HL-60 (cell line): ENCODE measurements around the gene ANO10.
"Not testable (repeated sequence)": the region's sequence is repeated elsewhere in the genome, so short reads cannot be mapped to it uniquely, and the experiment has no call there.

Source experiments
- DNase-seq, 2 experiments: peaks; one replicate each; pipeline ENCODE4 v3.0.0-alpha.2; 2010 to 2020; ENCODE audit warnings: low read depth in 1 of 2, low spot score in 1 of 2
- H3K27ac ChIP-seq: fragments of 250-450 bp; sonication (Bioruptor Pico); replicated peaks from 2 replicates; pipeline ENCODE4 v1.5.1; 2020; ENCODE audit warnings: mild to moderate bottlenecking, moderate library complexity
- H3K27me3 ChIP-seq: fragments of 250-450 bp; sonication (Bioruptor Pico); 2 replicates; pipeline ENCODE4 v1.5.1; 2021; ENCODE audit warnings: mild to moderate bottlenecking, moderate library complexity; ENCODE audit not compliant: insufficient read depth, poor library complexity, severe bottlenecking
- H3K4me3 ChIP-seq: replicated peaks from 2 replicates; pipeline ENCODE4 v1.5.1; 2011; ENCODE audit warnings: mild to moderate bottlenecking, control low read depth, low read length; ENCODE audit not compliant: insufficient read depth
- CTCF ChIP-seq: IDR thresholded peaks from one replicate; pipeline ENCODE4 v1.5.1; 2011; ENCODE audit warnings: low read length, control low read depth, inconsistent platforms; ENCODE audit not compliant: insufficient read depth
- GABPA ChIP-seq: IDR thresholded peaks from 2 replicates; pipeline ENCODE4 v1.6.1; 2012; ENCODE audit warnings: low read depth
- POLR2AphosphoS5 ChIP-seq: IDR thresholded peaks from 2 replicates; pipeline ENCODE4 v1.6.1; 2012; ENCODE audit warnings: low read depth
- REST ChIP-seq: IDR thresholded peaks from 2 replicates; pipeline ENCODE4 v1.6.1; 2012; ENCODE audit warnings: low read depth; ENCODE audit not compliant: insufficient replicate concordance
- SPI1 ChIP-seq: IDR thresholded peaks from 2 replicates; pipeline ENCODE4 v1.6.1; 2012; ENCODE audit warnings: low read depth, mild to moderate bottlenecking, borderline replicate concordance

The ANO10 gene

GRCh38 chr3:43659250-43659880 lies 37.6 kb upstream of the ANO10 start:
- no peak overlapping the region for H3K27ac ChIP-seq
- H3K4me3 ChIP-seq, result no peak overlapping the region

GRCh38 chr3:43656390-43656789 lies 34.6 kb upstream of the ANO10 start:
- H3K4me3 ChIP-seq, H3K27me3 ChIP-seq, H3K27ac ChIP-seq, DNase-seq: not testable (repeated sequence)

More at GRCh38 chr3:43659250-43659880, 37.6 kb upstream of the ANO10 start:
- no peak for DNase-seq
- no peaks in the 10 kb centered on the region for H3K27me3 ChIP-seq
- no peak for TF ChIP-seq SPI1
- no peak for TF ChIP-seq GABPA
- TF ChIP-seq POLR2AphosphoS5, result no peak
- no peak for TF ChIP-seq CTCF
- TF ChIP-seq REST, result no peak

GRCh38 chr3:43650345-43650744 lies 28.5 kb upstream of the ANO10 start:
- Histone ChIP-seq H3K27me3 (no peaks in the 10 kb centered on the region), H3K4me3 (no peak overlapping the region), H3K27ac (no peak overlapping the region)
- TF ChIP-seq CTCF (no peak), SPI1 (no peak), REST (no peak), POLR2AphosphoS5 (no peak), GABPA (no peak)
- no peak for DNase-seq

- no peaks in the 10 kb centered on the region for H3K27me3 ChIP-seq
- no peak overlapping the region for H3K4me3 ChIP-seq
- H3K27ac ChIP-seq, result no peak overlapping the region
- TF ChIP-seq REST, result no peak
- no peak for TF ChIP-seq SPI1
- no peak for TF ChIP-seq GABPA
- no peak for TF ChIP-seq POLR2AphosphoS5
- TF ChIP-seq CTCF, result no peak
- DNase-seq, result no peak
Measured at GRCh38 chr3:43649365-43649968, 27.7 kb upstream of the ANO10 start.
